NCI-H510A (cell line): ENCODE results near the gene SRPK2.

Experiments
- DNase-seq: peaks from one replicate; lab custom pipeline; 2025; lab: John Stamatoyannopoulos, UW

Gene SRPK2

DNA sequence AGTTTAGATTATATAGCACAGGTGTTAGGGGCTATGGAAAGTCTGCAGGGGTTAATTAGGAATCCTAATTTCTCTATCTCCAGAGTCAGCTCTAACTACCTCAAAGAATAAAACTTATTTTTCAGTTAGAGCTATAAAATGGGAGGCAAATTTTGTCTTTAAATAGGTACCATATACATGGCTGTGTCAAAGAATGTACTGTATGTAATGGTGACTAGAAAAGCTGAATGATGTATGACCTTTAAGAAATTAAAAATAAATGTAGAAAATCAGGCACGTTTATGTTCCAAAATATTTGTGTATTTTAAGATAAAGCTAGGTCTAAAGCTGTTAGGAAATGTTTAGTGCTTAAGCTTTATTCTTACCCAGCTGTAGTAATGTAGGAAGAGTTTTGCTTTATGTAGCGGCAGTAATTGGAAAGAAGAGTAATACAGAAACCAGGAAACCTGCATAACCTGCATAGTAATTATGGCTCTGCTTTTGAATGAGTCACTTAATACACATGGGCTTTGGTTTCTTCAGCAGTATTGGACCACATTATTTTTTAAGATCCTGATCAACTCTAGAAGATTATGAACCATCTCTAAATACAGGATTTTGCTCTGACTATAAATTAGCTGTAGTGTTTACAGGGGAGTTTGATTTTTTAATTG lies 289.7 kb downstream of the SRPK2 start:
- DNase-seq = no peak

DNA sequence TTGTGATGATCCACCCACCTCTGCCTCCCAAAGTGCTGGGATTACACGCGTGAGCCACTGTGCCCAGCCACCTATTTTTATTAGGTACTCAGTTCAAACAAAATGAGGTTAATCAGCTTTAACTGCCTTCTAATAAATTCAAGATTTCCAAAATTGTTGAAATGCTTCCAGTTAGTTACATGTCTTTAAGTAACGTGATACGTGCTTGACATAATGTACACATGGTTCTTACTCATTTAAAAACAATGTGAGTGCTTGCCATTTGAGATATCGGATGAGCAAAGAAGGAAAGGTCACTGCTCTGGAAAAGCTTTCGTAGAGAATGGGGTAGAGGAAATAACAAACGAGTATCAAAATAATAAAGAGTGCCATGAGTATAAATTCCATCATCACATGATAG lies 291.1 kb downstream of the SRPK2 start:
- DNase-seq = no peak

GRCh38 chr7:105096306-105096705 lies 292.4 kb downstream of the SRPK2 start:
- no peak for DNase-seq

DNA sequence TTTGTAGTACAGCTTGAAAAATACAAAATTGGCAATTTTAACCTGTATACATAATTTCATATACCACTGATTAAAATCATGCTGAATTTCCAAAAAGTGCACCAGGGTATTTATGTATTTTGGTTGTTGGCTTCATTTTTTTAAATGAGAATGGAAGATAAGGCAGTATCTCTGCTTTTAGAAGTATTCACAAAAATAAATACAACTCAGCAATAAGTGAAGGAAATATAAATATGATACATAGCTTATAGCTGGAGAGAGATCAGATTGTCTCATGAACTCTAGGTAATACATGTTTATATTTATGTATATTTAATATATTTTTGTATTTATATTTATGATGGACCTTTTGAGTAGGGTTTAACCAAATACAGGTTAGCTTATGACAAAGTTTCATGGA lies 293.8 kb downstream of the SRPK2 start:
- DNase-seq = no peak

DNA sequence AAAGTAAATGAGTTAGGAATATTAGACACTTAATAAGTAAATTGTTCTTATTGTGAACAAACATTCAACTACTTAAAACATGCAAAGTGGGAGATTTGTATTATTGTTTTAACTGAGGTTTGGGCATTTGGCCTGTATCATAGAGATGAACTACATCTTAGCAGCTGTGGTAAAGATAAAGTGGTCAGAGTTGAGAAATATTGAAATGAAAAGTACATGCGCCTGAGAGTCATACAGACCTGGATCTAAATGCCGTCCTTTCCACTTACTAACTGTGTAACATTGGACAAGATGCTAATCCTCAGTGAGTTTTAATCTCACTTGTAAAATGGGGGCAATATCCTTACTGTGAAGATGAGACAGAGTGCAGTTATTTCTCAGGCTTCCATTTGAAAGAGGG lies 300.3 kb downstream of the SRPK2 start:
- DNase-seq = no peak

- DNase-seq = no peak
Observed at GRCh38 chr7:105087981-105088380, 300.7 kb downstream of the SRPK2 start.

GRCh38 chr7:105086850-105087249 lies 301.9 kb downstream of the SRPK2 start:
- no peak for DNase-seq

- DNase-seq = no peak
Observed at GRCh38 chr7:105084581-105084980, 304.1 kb downstream of the SRPK2 start.

DNA sequence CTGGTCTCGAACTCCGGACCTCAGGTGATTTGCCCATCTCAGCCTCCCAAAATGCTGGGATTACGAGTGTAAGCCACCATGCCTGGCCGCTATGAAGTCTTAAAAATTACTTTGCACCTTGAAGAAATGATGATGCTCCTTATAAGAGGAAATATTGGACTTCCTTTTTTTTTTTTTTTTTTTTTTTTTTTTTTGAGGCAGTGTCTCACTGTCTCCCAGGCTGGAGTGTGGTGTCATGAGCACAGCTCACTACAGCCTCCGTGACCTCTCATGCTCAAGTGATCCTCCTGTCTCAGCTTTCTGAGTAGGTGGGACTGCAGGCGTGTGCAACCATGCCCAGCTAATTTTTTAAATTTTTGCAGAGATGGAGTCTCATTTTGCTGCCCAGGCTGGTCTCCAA lies 309.4 kb downstream of the SRPK2 start:
- DNase-seq = no peak

DNA sequence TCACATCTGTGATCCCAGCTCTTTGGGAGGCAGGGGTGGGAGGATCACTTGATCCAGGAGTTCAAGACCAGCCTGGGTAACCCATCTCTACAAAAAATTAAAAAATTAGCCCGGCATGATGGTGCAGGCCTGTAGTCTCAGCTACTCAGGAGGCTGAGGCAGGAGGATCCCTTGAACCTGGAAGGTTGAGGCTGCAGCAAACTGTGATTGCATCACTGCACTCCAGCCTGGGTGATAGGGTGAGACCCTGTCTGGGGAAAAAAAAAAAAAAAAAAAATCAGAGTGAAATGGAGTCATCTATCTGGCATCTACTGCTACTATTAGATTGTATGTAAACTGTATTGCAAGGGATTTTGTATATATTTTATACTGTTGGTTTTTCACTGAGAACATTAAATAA lies 315.6 kb downstream of the SRPK2 start:
- DNase-seq = no peak

DNA sequence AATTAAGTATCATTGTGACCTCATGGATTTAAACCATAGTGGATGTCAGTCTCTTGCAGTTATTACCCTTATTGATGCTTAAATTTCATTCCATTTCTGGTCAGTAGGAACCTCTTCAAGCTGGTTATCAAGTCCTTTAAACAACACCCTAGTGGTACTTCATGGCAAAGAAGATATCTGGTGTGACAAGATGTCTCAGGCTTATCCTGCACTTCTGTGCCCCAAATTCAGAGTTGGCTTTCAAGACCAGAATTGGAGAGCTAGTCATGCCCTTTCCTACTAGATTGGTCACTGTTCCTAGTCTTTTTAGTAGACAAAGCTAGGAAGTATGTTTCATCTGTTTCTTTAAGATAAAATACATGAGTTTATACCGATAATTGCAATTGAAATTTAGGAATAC lies 319.8 kb downstream of the SRPK2 start:
- no peak for DNase-seq

DNA sequence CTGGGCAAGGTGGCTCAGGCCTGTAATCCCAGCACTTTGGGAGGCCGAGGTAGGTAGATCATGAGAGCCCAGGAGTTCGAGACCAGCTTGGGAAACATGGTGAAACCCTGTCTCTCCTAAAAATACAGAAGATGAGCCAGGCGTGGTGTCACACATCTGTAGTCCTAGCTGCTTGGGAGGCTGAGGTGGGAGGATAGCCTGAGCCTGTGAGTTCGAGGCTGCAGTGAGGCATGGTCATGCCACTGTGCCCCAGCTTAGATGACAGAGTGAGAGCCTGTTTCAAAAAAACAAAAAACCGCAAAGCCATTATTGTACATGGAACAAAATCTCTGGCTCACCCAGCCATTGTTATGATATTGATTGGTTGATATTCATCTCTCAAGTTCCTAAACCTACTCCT lies 321.0 kb downstream of the SRPK2 start:
- DNase-seq = no peak
